Activated CD4-positive, alpha-beta T cell treated with anti-CD3 and anti-CD28 coated beads, Interleukin-2, amount 10 ng/mL, durations not matched to agents 24 days and 14 days (primary cell): ENCODE data around the gene BARHL1. TPM values are rescaled to one million over a fixed set of nuclear protein-coding genes. Genes with fewer than 3 reads are reported as not detected.
"Not testable (repeated sequence)": the region's sequence is repeated elsewhere in the genome, so short reads cannot be mapped to it uniquely, and the experiment has no call there.

Experiments used
- DNase-seq: peaks from one replicate; pipeline ENCODE4 v3.0.0; 2022
- H3K27ac Mint-ChIP-seq: one replicate; pipeline ENCODE4 v1.8.0; 2022; ENCODE audit warnings: mild to moderate bottlenecking, mixed read lengths
- H3K27me3 Mint-ChIP-seq: one replicate; pipeline ENCODE4 v1.8.0; 2022; ENCODE audit warnings: mixed read lengths
- H3K36me3 Mint-ChIP-seq: one replicate; pipeline ENCODE4 v1.8.0; 2022; ENCODE audit warnings: low read depth, mild to moderate bottlenecking, mixed read lengths
- H3K4me1 Mint-ChIP-seq: one replicate; pipeline ENCODE4 v1.8.0; 2021; ENCODE audit warnings: mixed read lengths
- H3K4me3 Mint-ChIP-seq: one replicate; pipeline ENCODE4 v1.8.0; 2022; ENCODE audit warnings: mild to moderate bottlenecking, moderate library complexity, mixed read lengths
- H3K9me3 Mint-ChIP-seq: one replicate; pipeline ENCODE4 v1.8.0; 2021; ENCODE audit warnings: mixed read lengths
- intact Hi-C: fragments of 100-400 bp; cut with micrococcal nuclease; formaldehyde crosslinking; loops from one replicate; pipeline ENCODE4 v1.15.1; 2023
- total RNA-seq: library from RNA; stranded (reverse); gene quantifications from 2 replicates; pipeline ENCODE4 v1.2.3, GENCODE V29; 2022

Gene BARHL1
- total RNA-seq, 1 donor from 2014 or later, result not detected

- DNase-seq, result no peak
- Mint-ChIP-seq H3K36me3 (no peaks in the 10 kb centered on the region), H3K27me3 (peaks cover 5% of the 10 kb centered on the region), H3K27ac (no peak overlapping the region), H3K9me3 (no peaks in the 10 kb centered on the region), H3K4me1 (no peaks in the 10 kb centered on the region), H3K4me3 (no peak overlapping the region)
- intact Hi-C loops, result no loop called here
These were observed 34.3 kb upstream of the BARHL1 start for GRCh38 chr9:132547976-132548730.

DNA sequence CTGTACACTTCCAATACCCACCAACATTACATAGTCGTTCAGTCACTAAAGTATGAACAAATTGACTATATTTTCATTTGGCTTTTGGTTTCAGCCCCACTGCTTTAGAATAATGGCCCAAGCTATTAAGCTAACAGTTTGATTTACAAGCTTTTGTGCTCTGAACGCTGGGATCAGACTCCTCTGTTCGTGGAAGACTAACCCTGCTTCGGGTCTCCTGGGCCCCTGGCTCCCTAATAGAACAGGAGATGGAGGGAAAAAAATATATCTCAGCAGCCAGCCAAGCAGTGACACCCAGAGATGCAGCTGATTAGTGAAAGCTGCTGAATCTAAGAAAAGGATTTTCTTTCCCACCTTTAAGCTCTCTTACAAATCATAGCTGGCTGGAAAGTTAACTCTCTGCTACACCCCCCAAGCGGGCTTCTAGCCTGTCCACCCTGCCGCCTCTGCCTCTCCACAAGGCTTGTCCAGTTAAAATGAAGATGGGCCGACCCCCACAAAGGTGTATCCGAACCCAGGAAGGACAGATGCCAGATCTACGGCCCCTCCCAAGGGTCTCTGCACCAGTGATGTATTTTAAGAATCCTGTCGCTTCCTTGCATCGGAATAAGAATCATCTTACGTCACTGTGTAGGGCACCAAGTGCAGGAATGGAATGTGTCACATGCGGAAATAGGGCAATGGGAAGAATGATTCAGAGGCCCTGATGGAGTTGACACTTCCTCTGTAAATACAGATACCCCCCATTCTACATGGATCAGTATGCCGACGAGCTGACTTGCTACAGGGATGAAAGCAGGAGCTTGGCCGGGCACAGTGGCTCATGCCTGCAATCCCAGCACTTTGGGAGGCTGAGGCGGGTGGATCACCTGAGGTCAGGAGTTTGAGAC, 33.4 kb upstream of the BARHL1 start:
- no peak for DNase-seq
- Mint-ChIP-seq H3K4me1 (no peaks in the 10 kb centered on the region), H3K9me3 (no peaks in the 10 kb centered on the region), H3K27ac (no peak overlapping the region), H3K4me3 (no peak overlapping the region), H3K36me3 (no peaks in the 10 kb centered on the region), H3K27me3 (peaks cover 5% of the 10 kb centered on the region)
- intact Hi-C loops, result no loop called here

DNA sequence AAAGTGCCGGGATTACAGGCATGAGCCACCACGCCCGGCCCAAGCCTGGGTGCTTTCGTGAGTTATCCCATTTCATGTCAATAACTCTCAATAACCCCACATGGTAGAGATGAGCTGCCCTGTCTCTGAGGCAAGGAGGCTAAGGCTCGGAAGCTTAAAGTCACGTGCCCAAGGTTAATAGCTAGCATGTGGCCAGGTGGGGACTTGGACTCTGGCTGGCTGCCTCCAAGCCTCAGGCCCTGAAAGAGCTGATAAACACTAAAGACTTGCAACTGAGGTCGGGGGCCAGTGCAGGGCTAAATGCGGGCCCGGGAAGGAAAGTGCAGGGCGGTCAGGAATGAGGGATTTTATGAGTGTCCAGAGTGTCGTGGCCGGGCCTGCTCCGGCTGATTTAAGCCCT, 30.9 kb upstream of the BARHL1 start:
- Mint-ChIP-seq H3K27ac (no peak overlapping the region), H3K4me1 (no peaks in the 10 kb centered on the region), H3K27me3 (peaks cover 3% of the 10 kb centered on the region), H3K36me3 (no peaks in the 10 kb centered on the region), H3K4me3 (no peak overlapping the region), H3K9me3 (no peaks in the 10 kb centered on the region)
- no peak for DNase-seq
- intact Hi-C loops, result no loop called here

GRCh38 chr9:132552041-132552440, 30.4 kb upstream of the BARHL1 start:
- H3K27me3 Mint-ChIP-seq, result peaks cover 3% of the 10 kb centered on the region
- intact Hi-C loops, result no loop called here
- no peak overlapping the region for H3K27ac Mint-ChIP-seq
- no peaks in the 10 kb centered on the region for H3K9me3 Mint-ChIP-seq
- no peaks in the 10 kb centered on the region for H3K4me1 Mint-ChIP-seq
- DNase-seq, result no peak
- H3K4me3 Mint-ChIP-seq, result no peak overlapping the region
- no peaks in the 10 kb centered on the region for H3K36me3 Mint-ChIP-seq

DNA sequence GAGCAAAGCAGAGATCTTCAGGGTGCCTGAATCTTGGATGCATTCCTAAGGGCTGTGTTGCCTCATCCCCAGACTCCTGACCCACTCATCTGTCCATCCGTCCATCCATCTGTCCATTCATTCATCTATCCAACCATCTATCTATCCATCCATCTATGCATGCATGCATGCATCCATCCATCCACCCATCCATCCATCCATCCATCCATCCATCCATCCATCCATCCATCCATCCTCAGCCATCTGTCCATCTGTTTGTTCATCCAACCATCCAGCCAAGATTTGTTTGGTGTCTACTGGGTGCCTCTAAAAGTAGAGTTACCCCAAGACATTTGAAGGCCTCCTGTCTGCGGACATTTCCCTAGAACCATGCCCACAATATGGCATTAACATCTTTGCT, 27.7 kb upstream of the BARHL1 start:
- Mint-ChIP-seq H3K4me1 (no peaks in the 10 kb centered on the region), H3K36me3 (no peaks in the 10 kb centered on the region), H3K9me3 (no peaks in the 10 kb centered on the region), H3K27ac (no peak overlapping the region), H3K27me3 (peaks cover 6% of the 10 kb centered on the region), H3K4me3 (no peak overlapping the region)
- DNase-seq, result no peak
- intact Hi-C loops, result no loop called here

DNA sequence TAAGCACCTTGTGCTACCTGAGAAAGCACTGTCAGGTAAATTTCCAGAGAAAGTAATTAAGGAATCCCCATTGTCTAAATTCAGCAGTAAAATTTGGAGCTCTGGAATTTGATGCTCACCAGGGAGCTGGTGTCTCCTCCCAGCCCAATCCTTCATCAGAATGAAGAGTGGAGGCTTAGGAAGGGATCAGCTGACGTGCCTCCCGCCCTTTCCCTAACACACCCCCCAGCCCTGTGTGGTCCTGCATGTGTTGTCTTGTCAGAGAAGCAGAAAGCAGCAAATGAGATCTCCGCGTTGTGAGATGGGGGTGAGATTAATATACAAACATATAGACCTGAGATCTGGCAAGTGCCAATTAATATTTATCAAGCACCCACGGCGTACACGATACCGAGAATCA, 26.9 kb upstream of the BARHL1 start:
- Mint-ChIP-seq H3K36me3 (no peaks in the 10 kb centered on the region), H3K27me3 (peaks cover 9% of the 10 kb centered on the region), H3K4me3 (no peak overlapping the region), H3K4me1 (no peaks in the 10 kb centered on the region), H3K27ac (no peak overlapping the region), H3K9me3 (no peaks in the 10 kb centered on the region)
- DNase-seq, result no peak
- intact Hi-C loops, result no loop called here

GRCh38 chr9:132556235-132556634, 26.2 kb upstream of the BARHL1 start:
- H3K4me3 Mint-ChIP-seq, result no peak overlapping the region
- peaks cover 13% of the 10 kb centered on the region for H3K27me3 Mint-ChIP-seq
- no peak for DNase-seq
- no peaks in the 10 kb centered on the region for H3K36me3 Mint-ChIP-seq
- no peak overlapping the region for H3K27ac Mint-ChIP-seq
- intact Hi-C loops, result no loop called here
- H3K4me1 Mint-ChIP-seq, result peaks cover 2% of the 10 kb centered on the region
- no peaks in the 10 kb centered on the region for H3K9me3 Mint-ChIP-seq

DNA sequence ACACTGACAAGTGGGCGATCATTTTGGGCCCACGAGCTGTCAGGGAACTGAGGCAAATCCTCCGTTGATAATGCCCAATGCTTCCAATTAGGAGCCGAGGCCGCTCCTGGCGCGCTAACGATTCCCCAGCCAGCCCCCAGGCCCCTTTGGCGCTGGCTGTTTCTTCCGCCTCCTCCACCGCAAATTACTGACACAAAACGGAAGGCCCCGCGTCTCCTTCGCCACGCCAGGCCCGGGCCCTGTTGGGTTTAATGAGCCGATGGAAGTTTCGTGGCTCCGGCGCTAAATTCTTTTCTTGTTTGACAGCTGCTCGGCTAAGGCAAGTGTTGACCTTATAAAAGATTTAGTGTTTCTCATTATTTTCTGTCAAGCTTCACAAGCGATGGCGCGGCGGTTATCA, 25.7 kb upstream of the BARHL1 start:
- Mint-ChIP-seq H3K27me3 (peaks cover 13% of the 10 kb centered on the region), H3K9me3 (no peaks in the 10 kb centered on the region), H3K4me1 (peaks cover 2% of the 10 kb centered on the region), H3K36me3 (no peaks in the 10 kb centered on the region), H3K4me3 (no peak overlapping the region), H3K27ac (no peak overlapping the region)
- intact Hi-C loops, result no loop called here
- no peak for DNase-seq

DNA sequence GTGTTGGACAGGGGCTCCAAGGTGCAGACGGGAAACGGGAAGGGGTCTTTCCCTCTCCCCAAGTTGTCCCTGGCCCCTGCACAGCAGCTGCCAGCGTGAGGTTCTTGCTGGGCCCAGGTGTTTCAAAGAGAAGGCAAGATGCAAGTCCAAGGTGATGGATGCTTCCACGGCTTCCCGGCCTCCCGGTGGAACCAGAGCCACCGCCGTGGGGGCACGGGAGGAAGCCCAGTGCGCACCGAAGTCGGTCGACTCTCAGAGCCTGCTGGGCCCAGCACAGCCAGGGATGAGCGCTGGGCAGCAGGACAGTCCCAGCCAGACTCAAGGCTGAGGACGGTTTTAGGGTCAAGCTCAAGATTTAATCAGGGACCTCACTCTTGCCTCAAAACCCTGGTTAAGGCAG, 25.2 kb upstream of the BARHL1 start:
- no peaks in the 10 kb centered on the region for H3K9me3 Mint-ChIP-seq
- no peaks in the 10 kb centered on the region for H3K36me3 Mint-ChIP-seq
- DNase-seq, result no peak
- no peak overlapping the region for H3K27ac Mint-ChIP-seq
- no peak overlapping the region for H3K4me3 Mint-ChIP-seq
- intact Hi-C loops, result no loop called here
- peaks cover 2% of the 10 kb centered on the region for H3K4me1 Mint-ChIP-seq
- peaks cover 14% of the 10 kb centered on the region for H3K27me3 Mint-ChIP-seq

DNA sequence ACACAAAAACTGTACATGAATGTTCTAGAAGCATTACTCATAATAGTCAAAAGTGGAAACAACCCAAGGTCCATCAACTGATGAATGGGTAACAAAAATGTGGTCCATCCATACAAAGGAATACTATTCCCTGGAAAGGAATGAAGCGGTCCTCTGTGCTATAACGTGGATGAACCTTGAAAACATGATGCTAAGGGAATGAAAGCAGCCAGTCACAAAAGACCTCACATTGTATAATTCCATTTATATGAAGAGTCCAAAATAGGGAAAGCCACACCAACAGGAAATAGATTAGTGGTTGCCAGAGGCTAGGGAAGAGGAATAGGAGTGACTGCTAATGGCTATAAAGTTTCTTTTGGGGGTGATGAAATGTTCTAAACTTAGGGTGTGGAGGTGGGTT, 22.7 kb upstream of the BARHL1 start:
- intact Hi-C loops, result no loop called here
- Mint-ChIP-seq H3K4me1 (peaks cover 2% of the 10 kb centered on the region), H3K36me3 (no peaks in the 10 kb centered on the region), H3K9me3 (no peaks in the 10 kb centered on the region), H3K27me3 (peaks cover 16% of the 10 kb centered on the region), H3K27ac (no peak overlapping the region), H3K4me3 (no peak overlapping the region)
- no peak for DNase-seq

- no peaks in the 10 kb centered on the region for H3K9me3 Mint-ChIP-seq
- H3K27me3 Mint-ChIP-seq, result peaks cover 15% of the 10 kb centered on the region
- no peak for DNase-seq
- H3K27ac Mint-ChIP-seq, result no peak overlapping the region
- H3K4me3 Mint-ChIP-seq, result no peak overlapping the region
- peaks cover 2% of the 10 kb centered on the region for H3K4me1 Mint-ChIP-seq
- intact Hi-C loops, result no loop called here
- no peaks in the 10 kb centered on the region for H3K36me3 Mint-ChIP-seq
These were observed 21.7 kb upstream of the BARHL1 start for GRCh38 chr9:132560616-132561202.

GRCh38 chr9:132562306-132562573, 20.2 kb upstream of the BARHL1 start:
- Mint-ChIP-seq H3K27me3 (peaks cover 15% of the 10 kb centered on the region), H3K27ac (no peak overlapping the region), H3K4me1 (peaks cover 2% of the 10 kb centered on the region), H3K9me3 (no peaks in the 10 kb centered on the region), H3K4me3 (no peak overlapping the region), H3K36me3 (no peaks in the 10 kb centered on the region)
- no peak for DNase-seq
- intact Hi-C loops, result no loop called here

- intact Hi-C loops, result no loop called here
- H3K9me3 Mint-ChIP-seq, result no peaks in the 10 kb centered on the region
- no peak overlapping the region for H3K27ac Mint-ChIP-seq
- H3K27me3 Mint-ChIP-seq, result peaks cover 14% of the 10 kb centered on the region
- H3K36me3 Mint-ChIP-seq, result no peaks in the 10 kb centered on the region
- H3K4me1 Mint-ChIP-seq, result peaks cover 2% of the 10 kb centered on the region
- no peak overlapping the region for H3K4me3 Mint-ChIP-seq
- DNase-seq, result no peak
These were observed 17.9 kb upstream of the BARHL1 start for GRCh38 chr9:132564526-132564925.

DNA sequence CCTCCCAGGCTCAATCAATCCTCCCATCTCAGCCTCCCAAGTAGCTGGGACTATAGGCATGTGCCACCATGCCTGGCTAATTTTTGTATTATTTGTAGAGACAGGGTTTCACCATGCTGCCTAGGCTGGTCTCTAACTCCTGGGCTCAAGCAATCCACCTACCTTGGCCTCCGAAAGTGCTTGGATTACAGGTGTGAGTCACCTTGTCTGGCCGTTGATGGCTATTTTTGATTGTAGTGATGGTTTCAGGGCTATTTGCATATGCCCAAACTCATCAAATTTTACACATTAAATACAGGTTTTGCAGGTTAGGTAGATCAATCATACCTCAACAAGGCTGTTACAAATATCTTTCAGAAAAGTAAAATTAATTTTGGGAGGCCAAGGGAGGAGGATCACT, 13.6 kb upstream of the BARHL1 start:
- H3K4me3 Mint-ChIP-seq, intact Hi-C loops, DNase-seq, H3K36me3 Mint-ChIP-seq, H3K4me1 Mint-ChIP-seq, H3K27ac Mint-ChIP-seq, H3K9me3 Mint-ChIP-seq, H3K27me3 Mint-ChIP-seq: not testable (repeated sequence)
